HepG2 (cell line): ENCODE data around the gene SPG7. TPM values are rescaled to one million over a fixed set of nuclear protein-coding genes. Genes with fewer than 3 reads are reported as not detected.

Experiments
- EEA1 ChIP-seq: sonication (generic); formaldehyde crosslinking; IDR thresholded peaks from 2 replicates; pipeline ENCODE4 v1.5.1; 2020; ENCODE audit warnings: mild to moderate bottlenecking, missing genetic modification reagents, borderline replicate concordance
- EZH2 ChIP-seq: conservative IDR thresholded peaks from 2 replicates; pipeline ENCODE4 v1.6.1; 2012; ENCODE audit warnings: mild to moderate bottlenecking, low read depth, low read length, moderate library complexity
- HES4 ChIP-seq: sonication (generic); formaldehyde crosslinking; IDR thresholded peaks from 2 replicates; pipeline ENCODE4 v1.9.0; 2021; ENCODE audit warnings: mild to moderate bottlenecking, missing genetic modification reagents, borderline replicate concordance
- IKZF4 ChIP-seq: sonication (generic); formaldehyde crosslinking; IDR thresholded peaks from 2 replicates; pipeline ENCODE4 v1.5.1; 2020; ENCODE audit warnings: borderline replicate concordance, mild to moderate bottlenecking, low read depth, missing genetic modification reagents; ENCODE audit errors: not compliant biosample characterization
- JUND ChIP-seq: sonication (generic); formaldehyde crosslinking; IDR thresholded peaks from 2 replicates; pipeline ENCODE4 v1.8.0; 2022; ENCODE audit warnings: mild to moderate bottlenecking, missing genetic modification reagents
- KLF13 ChIP-seq: sonication (generic); formaldehyde crosslinking; IDR thresholded peaks from 2 replicates; pipeline ENCODE4 v1.4.0; 2020; ENCODE audit warnings: mild to moderate bottlenecking, missing genetic modification reagents
- NCOA1 ChIP-seq: sonication (generic); formaldehyde crosslinking; IDR thresholded peaks from 2 replicates; pipeline ENCODE4 v1.9.0; 2021; ENCODE audit warnings: missing genetic modification reagents
- PHF21A ChIP-seq: sonication (generic); formaldehyde crosslinking; IDR thresholded peaks from 2 replicates; pipeline ENCODE4 v1.5.0; 2020; ENCODE audit warnings: mild to moderate bottlenecking, missing genetic modification reagents
- SRSF9 ChIP-seq: fragments of 200-400 bp; formaldehyde crosslinking; IDR thresholded peaks from 2 replicates; pipeline ENCODE4 v1.6.1; 2018; ENCODE audit warnings: borderline replicate concordance, mild to moderate bottlenecking, low read depth, low read length; ENCODE audit not compliant: insufficient read depth, poor library complexity, severe bottlenecking
- TERF1 ChIP-seq: sonication (generic); formaldehyde crosslinking; IDR thresholded peaks from 2 replicates; pipeline ENCODE4 v1.8.0; 2022; ENCODE audit warnings: mild to moderate bottlenecking, missing genetic modification reagents, moderate library complexity
- THAP7 ChIP-seq: sonication (generic); formaldehyde crosslinking; IDR thresholded peaks from 2 replicates; pipeline ENCODE4 v1.8.1; 2023; ENCODE audit warnings: mild to moderate bottlenecking, missing genetic modification reagents
- U2AF1 ChIP-seq: fragments of 200-400 bp; formaldehyde crosslinking; optimal IDR thresholded peaks from 2 replicates; pipeline ENCODE3; 2017; ENCODE audit warnings: mild to moderate bottlenecking, low read depth, low read length
- ZNF124 ChIP-seq: sonication (generic); formaldehyde crosslinking; IDR thresholded peaks from 2 replicates; pipeline ENCODE4 v1.4.0; 2020; ENCODE audit warnings: missing genetic modification reagents
- ZNF24 ChIP-seq: fragments of 450-650 bp; IDR thresholded peaks from 2 replicates; pipeline ENCODE4 v1.6.1; 2017; ENCODE audit warnings: antibody characterized with exemption, mild to moderate bottlenecking
- ZNF446 ChIP-seq: sonication (generic); formaldehyde crosslinking; IDR thresholded peaks from 2 replicates; pipeline ENCODE4 v1.5.0; 2020; ENCODE audit warnings: mild to moderate bottlenecking, missing genetic modification reagents
- polyA plus RNA-seq, 8 experiments: library from polyadenylated mRNA; depleted of rRNA in 3 of 8; stranded (reverse) in 7 of 8; unstranded in 1 of 8; fragments of >200 nt; fragmentation: Illumina TruSeq in 4 of 8; extraction: Trizol in 4 of 8; gene quantifications; 2 replicates each; pipeline versions ENCODE4 v1.2.1 to v1.2.3, GENCODE V29; 2011 to 2016; ENCODE audit warnings: low read depth in 4 of 8, missing spikeins in 1 of 8, mixed read lengths in 1 of 8; ENCODE audit not compliant: insufficient read depth in 1 of 8
- total RNA-seq, 5 experiments: library from RNA; depleted of rRNA; stranded (reverse); fragments of >200 nt; fragmentation: Illumina TruSeq; extraction: Trizol; gene quantifications; 2 replicates each; pipeline ENCODE4 v1.2.3, GENCODE V29; 2016; ENCODE audit warnings: low read depth in 1 of 5
- TF ChIP-seq, protein P1 (sequence below): sonication (generic); formaldehyde crosslinking; IDR thresholded peaks from 2 replicates; pipeline ENCODE4 v1.4.0; 2020; ENCODE audit warnings: mild to moderate bottlenecking, missing genetic modification reagents
- TF ChIP-seq, protein P2 (sequence below): IDR thresholded peaks from 2 replicates; pipeline ENCODE4 v1.6.1; 2018; ENCODE audit warnings: missing genetic modification reagents

The SPG7 gene
- total and polyA plus RNA-seq, 2 of the 13 experiments (the other 11 are each of a cell fraction or from before 2014, with no cell fraction given), result 66.0 to 136 TPM

DNA sequence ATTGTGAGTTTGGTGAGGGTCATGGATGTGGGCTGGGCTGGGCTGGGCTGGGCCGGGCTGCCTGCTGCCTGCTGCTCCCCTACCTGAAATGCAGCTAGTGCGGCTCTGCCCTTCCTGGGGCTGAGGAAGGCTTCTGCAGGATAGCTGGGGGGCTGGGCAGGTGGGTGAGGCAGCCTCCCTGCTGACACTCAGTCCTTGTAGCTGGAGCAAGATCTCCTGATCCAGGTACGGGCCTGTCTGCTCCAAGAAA, 57.0 kb downstream of the SPG7 start (continued):
- TF ChIP-seq, protein P1, sequence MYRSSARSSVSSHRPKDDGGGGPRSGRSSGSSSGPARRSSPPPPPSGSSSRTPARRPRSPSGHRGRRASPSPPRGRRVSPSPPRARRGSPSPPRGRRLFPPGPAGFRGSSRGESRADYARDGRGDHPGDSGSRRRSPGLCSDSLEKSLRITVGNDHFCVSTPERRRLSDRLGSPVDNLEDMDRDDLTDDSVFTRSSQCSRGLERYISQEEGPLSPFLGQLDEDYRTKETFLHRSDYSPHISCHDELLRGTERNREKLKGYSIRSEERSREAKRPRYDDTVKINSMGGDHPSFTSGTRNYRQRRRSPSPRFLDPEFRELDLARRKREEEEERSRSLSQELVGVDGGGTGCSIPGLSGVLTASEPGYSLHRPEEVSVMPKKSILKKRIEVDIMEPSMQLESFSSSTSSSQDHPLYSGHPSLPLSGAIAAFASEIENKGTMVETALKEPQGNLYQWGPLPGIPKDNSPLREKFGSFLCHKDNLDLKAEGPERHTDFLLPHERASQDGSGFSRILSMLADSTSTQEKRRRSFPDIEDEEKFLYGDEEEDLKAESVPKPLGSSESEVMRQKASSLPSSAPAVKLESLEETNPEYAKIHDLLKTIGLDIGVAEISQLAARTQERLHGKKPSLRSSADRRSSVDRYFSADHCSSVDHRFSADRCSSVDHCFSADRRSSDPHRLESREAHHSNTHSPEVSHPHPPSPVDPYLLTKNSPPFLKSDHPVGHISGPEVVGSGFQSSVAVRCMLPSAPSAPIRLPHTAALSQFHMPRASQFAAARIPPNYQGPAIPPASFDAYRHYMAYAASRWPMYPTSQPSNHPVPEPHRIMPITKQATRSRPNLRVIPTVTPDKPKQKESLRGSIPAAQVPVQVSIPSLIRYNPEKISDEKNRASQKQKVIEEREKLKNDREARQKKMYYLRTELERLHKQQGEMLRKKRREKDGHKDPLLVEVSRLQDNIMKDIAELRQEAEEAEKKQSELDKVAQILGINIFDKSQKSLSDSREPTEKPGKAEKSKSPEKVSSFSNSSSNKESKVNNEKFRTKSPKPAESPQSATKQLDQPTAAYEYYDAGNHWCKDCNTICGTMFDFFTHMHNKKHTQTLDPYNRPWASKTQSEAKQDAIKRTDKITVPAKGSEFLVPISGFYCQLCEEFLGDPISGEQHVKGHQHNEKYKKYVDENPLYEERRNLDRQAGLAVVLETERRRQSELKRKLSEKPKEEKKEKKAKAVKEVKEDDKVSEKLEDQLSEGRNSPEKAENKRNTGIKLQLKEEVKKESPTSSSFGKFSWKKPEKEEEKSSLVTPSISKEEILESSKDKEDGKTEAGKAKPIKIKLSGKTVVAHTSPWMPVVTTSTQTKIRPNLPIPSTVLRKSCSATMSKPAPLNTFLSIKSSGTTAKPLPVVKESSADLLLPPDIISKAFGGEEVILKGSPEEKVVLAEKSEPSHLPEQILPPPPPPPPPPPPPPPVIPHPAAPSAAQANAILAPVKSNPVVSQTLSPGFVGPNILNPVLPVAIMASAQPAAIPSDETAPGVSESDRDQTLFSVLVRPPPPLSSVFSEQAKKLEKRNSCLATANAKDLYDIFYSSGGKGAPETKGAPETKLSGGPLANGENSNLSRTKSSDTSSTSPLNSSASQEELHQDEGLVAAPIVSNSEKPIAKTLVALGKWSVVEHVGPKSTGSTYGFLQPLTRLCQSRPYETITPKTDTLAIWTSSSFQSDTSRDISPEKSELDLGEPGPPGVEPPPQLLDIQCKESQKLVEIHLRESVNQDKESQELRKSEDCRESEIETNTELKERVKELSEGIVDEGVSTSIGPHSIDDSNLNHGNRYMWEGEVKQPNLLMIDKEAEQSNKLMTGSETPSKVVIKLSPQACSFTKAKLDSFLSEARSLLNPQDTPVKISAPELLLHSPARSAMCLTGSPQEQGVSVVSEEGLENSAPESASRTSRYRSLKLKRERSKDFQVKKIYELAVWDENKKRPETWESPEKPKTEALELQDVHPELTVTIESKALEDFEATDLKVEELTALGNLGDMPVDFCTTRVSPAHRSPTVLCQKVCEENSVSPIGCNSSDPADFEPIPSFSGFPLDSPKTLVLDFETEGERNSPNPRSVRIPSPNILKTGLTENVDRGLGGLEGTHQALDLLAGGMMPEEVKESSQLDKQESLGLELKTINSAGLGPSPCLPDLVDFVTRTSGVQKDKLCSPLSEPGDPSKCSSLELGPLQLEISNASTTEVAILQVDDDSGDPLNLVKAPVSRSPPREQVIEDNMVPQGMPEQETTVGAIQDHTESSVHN (CRISPR knock-in tag), result no peak
- no peak for TF ChIP-seq IKZF4 (CRISPR knock-in tag)
- TF ChIP-seq ZNF124 (CRISPR knock-in tag), result no peak
- TF ChIP-seq ZNF446 (CRISPR knock-in tag), result peak; percentile 16; the same call in 1 of the 2 replicates
- TF ChIP-seq JUND (CRISPR knock-in tag), result peak; percentile 11; the same call in 1 of the 2 replicates
- no peak for TF ChIP-seq U2AF1
- TF ChIP-seq TERF1 (CRISPR knock-in tag), result no peak
- TF ChIP-seq EZH2, result no peak
- no peak for TF ChIP-seq EEA1 (CRISPR knock-in tag)
- TF ChIP-seq ZNF24, result no peak
- TF ChIP-seq PHF21A (CRISPR knock-in tag), result no peak
- 0 out of 2 replicates have a peak, but pooled peaks have one; percentile 91 for TF ChIP-seq THAP7 (CRISPR knock-in tag)
- TF ChIP-seq NCOA1 (CRISPR knock-in tag), result peak; percentile 54; the same call in 1 of the 2 replicates
- TF ChIP-seq SRSF9, result no peak
- TF ChIP-seq KLF13 (CRISPR knock-in tag), result peak; percentile 12; the same call in 1 of the 2 replicates
- TF ChIP-seq, protein P2, sequence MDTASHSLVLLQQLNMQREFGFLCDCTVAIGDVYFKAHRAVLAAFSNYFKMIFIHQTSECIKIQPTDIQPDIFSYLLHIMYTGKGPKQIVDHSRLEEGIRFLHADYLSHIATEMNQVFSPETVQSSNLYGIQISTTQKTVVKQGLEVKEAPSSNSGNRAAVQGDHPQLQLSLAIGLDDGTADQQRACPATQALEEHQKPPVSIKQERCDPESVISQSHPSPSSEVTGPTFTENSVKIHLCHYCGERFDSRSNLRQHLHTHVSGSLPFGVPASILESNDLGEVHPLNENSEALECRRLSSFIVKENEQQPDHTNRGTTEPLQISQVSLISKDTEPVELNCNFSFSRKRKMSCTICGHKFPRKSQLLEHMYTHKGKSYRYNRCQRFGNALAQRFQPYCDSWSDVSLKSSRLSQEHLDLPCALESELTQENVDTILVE (CRISPR knock-in tag), result 0 out of 2 replicates have a peak, but pooled peaks have one; percentile 18
- TF ChIP-seq HES4 (CRISPR knock-in tag), result 0 out of 2 replicates have a peak, but pooled peaks have one; percentile 5
